DOHH2 (cell line): Measurements from ENCODE around the gene TOR4A.

ENCODE experiments used
- H3F3A ChIP-seq: fragments of 200-600 bp; sonication (generic), shearing (Covaris generic); 2 replicates; pipeline ENCODE4 v1.6.0; 2016; ENCODE audit warnings: antibody characterized with exemption, mild to moderate bottlenecking; ENCODE audit not compliant: control insufficient read depth, insufficient read depth
- H3K27ac ChIP-seq: fragments of 200-600 bp; sonication (generic); 2 replicates; pipeline ENCODE4 v1.5.1; 2014; ENCODE audit warnings: low read depth, mild to moderate bottlenecking, low read length, moderate library complexity
- H3K27me3 ChIP-seq: fragments of 200-600 bp; sonication (generic); 2 replicates; pipeline ENCODE4 v1.6.1; 2014; ENCODE audit warnings: mild to moderate bottlenecking, low read length, mixed read lengths; ENCODE audit not compliant: control insufficient read depth
- H3K36me3 ChIP-seq: fragments of 200-600 bp; sonication (generic); 2 replicates; pipeline ENCODE4 v1.6.1; 2014; ENCODE audit warnings: mild to moderate bottlenecking, low read length, moderate library complexity, mixed read lengths; ENCODE audit not compliant: control insufficient read depth
- H3K4me1 ChIP-seq: fragments of 200-600 bp; sonication (generic); 2 replicates; pipeline ENCODE4 v1.6.1; 2014; ENCODE audit warnings: mild to moderate bottlenecking, low read length, mixed read lengths; ENCODE audit not compliant: control insufficient read depth
- H3K4me2 ChIP-seq: fragments of 200-600 bp; sonication (generic); 2 replicates; pipeline ENCODE4 v1.6.0; 2014; ENCODE audit warnings: mild to moderate bottlenecking, low read length, moderate library complexity
- H3K4me3 ChIP-seq: fragments of 200-600 bp; sonication (generic); 2 replicates; pipeline ENCODE4 v1.5.1; 2014; ENCODE audit warnings: mild to moderate bottlenecking, low read length, mixed read lengths
- H3K79me2 ChIP-seq: fragments of 200-600 bp; sonication (generic); 2 replicates; pipeline ENCODE4 v1.6.1; 2014; ENCODE audit warnings: mild to moderate bottlenecking, low read length, mixed read lengths; ENCODE audit not compliant: control insufficient read depth
- H3K9me2 ChIP-seq: fragments of 200-600 bp; sonication (generic); replicated peaks from 2 replicates; pipeline ENCODE4 v1.6.1; 2014; ENCODE audit warnings: mild to moderate bottlenecking, low read length, mixed read lengths; ENCODE audit not compliant: control insufficient read depth
- H3K9me3 ChIP-seq: fragments of 200-600 bp; sonication (generic); 2 replicates; pipeline ENCODE4 v1.6.1; 2014; ENCODE audit warnings: antibody characterized with exemption, low read length, mixed read lengths; ENCODE audit not compliant: control insufficient read depth, insufficient read depth
- H4K20me1 ChIP-seq: fragments of 200-600 bp; sonication (generic); 2 replicates; pipeline ENCODE4 v1.6.0; 2014; ENCODE audit warnings: low read depth, mild to moderate bottlenecking, antibody characterized with exemption, low read length, moderate library complexity; ENCODE audit not compliant: control insufficient read depth, insufficient read depth
- EZH2phosphoT487 ChIP-seq: fragments of 200-600 bp; sonication (generic); IDR thresholded peaks from 2 replicates; pipeline ENCODE4 v1.6.1; 2017; ENCODE audit warnings: borderline replicate concordance, mild to moderate bottlenecking, antibody characterized with exemption, low read length, moderate library complexity, mixed read lengths
- TF ChIP-seq, protein P1 (sequence below): fragments of 200-600 bp; sonication (generic); IDR thresholded peaks from one replicate; pipeline ENCODE4 v1.5.1; 2014; ENCODE audit warnings: antibody characterized with exemption, mild to moderate bottlenecking, low read depth, low read length; ENCODE audit not compliant: poor library complexity, severe bottlenecking

Gene TOR4A

DNA sequence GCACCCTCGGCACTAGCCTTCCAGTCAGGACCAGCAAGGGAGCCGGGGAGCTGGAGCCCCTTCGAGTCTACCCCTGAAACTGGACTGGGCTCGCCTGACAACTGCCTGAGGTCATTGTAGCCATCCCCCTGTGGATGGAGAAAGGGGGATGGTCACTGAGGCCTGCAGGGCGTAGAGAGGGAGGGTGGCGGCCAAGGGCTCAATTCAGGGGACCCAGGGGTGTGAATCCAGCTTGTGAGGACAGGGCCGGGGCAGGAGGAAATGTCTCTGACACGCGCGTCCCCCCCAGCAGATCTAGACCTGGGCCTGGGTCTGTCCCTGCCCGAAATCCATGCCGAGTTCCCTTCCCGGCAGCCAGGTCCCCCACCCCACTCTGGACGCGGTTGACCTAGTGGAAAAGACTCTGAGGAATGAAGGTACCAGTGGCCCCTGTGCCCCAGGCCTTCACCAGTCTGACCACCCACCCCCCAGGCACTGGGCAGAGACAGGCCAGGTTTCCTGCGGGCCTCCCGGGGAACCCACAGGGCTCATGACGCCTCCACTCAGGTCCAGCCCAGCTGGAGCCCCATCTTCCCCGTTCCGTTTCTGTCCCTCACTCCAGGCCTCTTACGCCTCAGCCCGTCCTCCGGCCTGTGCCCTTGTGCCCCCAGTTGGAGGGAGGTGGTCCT, 46.0 kb upstream of the TOR4A start:
- Histone ChIP-seq H3K9me3 (no peaks in the 10 kb centered on the region), H3F3A (no peaks in the 10 kb centered on the region), H3K27me3 (peaks cover 13% of the 10 kb centered on the region), H3K4me2 (no peak overlapping the region), H4K20me1 (no peaks in the 10 kb centered on the region), H3K9me2 (no peaks in the 10 kb centered on the region), H3K27ac (no peak overlapping the region), H3K4me3 (no peak overlapping the region), H3K79me2 (no peaks in the 10 kb centered on the region), H3K36me3 (no peaks in the 10 kb centered on the region), H3K4me1 (peaks cover 33% of the 10 kb centered on the region)
- TF ChIP-seq, protein P1, sequence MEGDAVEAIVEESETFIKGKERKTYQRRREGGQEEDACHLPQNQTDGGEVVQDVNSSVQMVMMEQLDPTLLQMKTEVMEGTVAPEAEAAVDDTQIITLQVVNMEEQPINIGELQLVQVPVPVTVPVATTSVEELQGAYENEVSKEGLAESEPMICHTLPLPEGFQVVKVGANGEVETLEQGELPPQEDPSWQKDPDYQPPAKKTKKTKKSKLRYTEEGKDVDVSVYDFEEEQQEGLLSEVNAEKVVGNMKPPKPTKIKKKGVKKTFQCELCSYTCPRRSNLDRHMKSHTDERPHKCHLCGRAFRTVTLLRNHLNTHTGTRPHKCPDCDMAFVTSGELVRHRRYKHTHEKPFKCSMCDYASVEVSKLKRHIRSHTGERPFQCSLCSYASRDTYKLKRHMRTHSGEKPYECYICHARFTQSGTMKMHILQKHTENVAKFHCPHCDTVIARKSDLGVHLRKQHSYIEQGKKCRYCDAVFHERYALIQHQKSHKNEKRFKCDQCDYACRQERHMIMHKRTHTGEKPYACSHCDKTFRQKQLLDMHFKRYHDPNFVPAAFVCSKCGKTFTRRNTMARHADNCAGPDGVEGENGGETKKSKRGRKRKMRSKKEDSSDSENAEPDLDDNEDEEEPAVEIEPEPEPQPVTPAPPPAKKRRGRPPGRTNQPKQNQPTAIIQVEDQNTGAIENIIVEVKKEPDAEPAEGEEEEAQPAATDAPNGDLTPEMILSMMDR: no peak
- no peak for TF ChIP-seq EZH2phosphoT487

DNA sequence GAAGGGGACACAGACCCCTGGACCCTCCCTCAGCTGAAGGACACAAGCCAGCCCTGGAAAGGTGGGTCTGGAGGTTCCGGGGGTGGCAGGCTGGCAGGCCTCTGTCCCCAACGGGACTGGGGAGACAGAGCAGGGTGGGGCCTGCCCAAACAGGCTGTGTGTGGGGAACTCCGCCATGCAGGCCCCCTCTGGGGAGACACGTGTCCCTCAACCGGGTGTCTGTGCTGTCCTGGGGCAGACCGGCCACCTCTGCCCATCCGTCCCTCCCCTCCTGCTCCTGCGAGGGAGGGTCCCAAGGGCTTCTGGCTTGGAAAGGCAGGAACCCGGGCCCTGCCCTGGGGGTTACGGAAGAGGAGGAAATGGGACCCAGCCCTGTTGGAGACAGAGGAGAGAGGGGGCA, 45.4 kb upstream of the TOR4A start:
- TF ChIP-seq EZH2phosphoT487: no peak
- TF ChIP-seq, protein P1: no peak
- no peak overlapping the region for H3K4me2 ChIP-seq

DNA sequence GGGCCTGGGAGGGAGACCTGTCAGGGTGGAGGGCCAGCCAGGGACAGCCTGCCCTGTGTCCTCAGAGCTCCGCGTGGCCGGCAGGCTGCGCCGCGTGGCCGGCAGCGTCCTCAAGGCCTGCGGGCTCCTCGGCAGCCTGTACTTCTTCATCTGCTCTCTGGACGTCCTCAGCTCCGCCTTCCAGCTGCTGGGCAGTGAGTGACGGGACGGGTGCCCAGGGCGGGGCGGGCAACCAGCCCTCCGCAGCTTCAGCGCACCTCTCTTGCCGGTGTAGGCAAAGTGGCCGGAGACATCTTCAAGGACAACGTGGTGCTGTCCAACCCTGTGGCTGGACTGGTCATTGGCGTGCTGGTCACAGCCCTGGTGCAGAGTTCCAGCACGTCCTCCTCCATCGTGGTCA, 45.0 kb upstream of the TOR4A start:
- H4K20me1 ChIP-seq: no peaks in the 10 kb centered on the region
- no peaks in the 10 kb centered on the region for H3K9me2 ChIP-seq
- H3K27me3 ChIP-seq: peaks cover 13% of the 10 kb centered on the region
- no peak overlapping the region for H3K4me3 ChIP-seq
- H3F3A ChIP-seq: no peaks in the 10 kb centered on the region
- no peaks in the 10 kb centered on the region for H3K36me3 ChIP-seq
- TF ChIP-seq EZH2phosphoT487: no peak
- TF ChIP-seq, protein P1: no peak
- H3K4me1 ChIP-seq: peaks cover 37% of the 10 kb centered on the region
- H3K79me2 ChIP-seq: peaks cover 7% of the 10 kb centered on the region
- no peaks in the 10 kb centered on the region for H3K9me3 ChIP-seq
- no peak overlapping the region for H3K4me2 ChIP-seq
- H3K27ac ChIP-seq: no peak overlapping the region

More for the DNA sequence above, 45.4 kb upstream of the TOR4A start:
- Histone ChIP-seq H3K27me3 (peaks cover 13% of the 10 kb centered on the region), H4K20me1 (no peaks in the 10 kb centered on the region), H3K9me2 (no peaks in the 10 kb centered on the region), H3K4me1 (peaks cover 37% of the 10 kb centered on the region), H3K9me3 (no peaks in the 10 kb centered on the region), H3K27ac (no peak overlapping the region), H3K79me2 (peaks cover 3% of the 10 kb centered on the region), H3K4me3 (no peak overlapping the region), H3K36me3 (no peaks in the 10 kb centered on the region), H3F3A (no peaks in the 10 kb centered on the region)
